ENCODE results near the gene MYO15B.
A peak's percentile ranks its signal among the peaks of the same experiment; 100 is the strongest.

MYO15B gene

GRCh38 chr17:75665981-75666380 is 78.4 kb downstream of the MYO15B start:
- DNase-seq (ENCODE audit: low read depth in 3 of 3): no peak

- peak; percentile 94 to 98 (median 96) for DNase-seq (ENCODE audit: low read depth in 3 of 3)
Observed at GRCh38 chr17:75666959-75667790, 79.6 kb downstream of the MYO15B start, which contains the start of the genes RECQL5 and SAP30BP. TSS of gene RECQL5 (minus strand) at chr17:75667154. CDS start at chr17:75666557, 597 bp downstream. TSS of gene SAP30BP (plus strand) at chr17:75667338. CDS start at chr17:75667373, 35 bp downstream.

- DNase-seq (ENCODE audit: low read depth in 3 of 3): no peak
Observed at GRCh38 chr17:75667825-75668224, 80.2 kb downstream of the MYO15B start.

GRCh38 chr17:75668489-75668888 is 80.9 kb downstream of the MYO15B start:
- no peak for DNase-seq (ENCODE audit: low read depth in 3 of 3)

- no peak for DNase-seq (ENCODE audit: low read depth in 3 of 3)
Observed at GRCh38 chr17:75670868-75671267, 83.3 kb downstream of the MYO15B start.

- no peak for DNase-seq (ENCODE audit: low read depth in 3 of 3)
Observed at GRCh38 chr17:75672011-75672410, 84.4 kb downstream of the MYO15B start.

GRCh38 chr17:75673487-75673886 is 85.9 kb downstream of the MYO15B start:
- no peak for DNase-seq (ENCODE audit: low read depth in 3 of 3)

All from stimulated activated CD4-positive, alpha-beta T cell treated with anti-CD3 and anti-CD28 coated beads, TNF-alpha, amount 100 ng/mL, for 24 hours (primary cell).